Vagina (tissue), 2 donors: Measurements from ENCODE around the gene TOGARAM2.

ENCODE experiments used
- POLR2A ChIP-seq, 2 donors: fragments of 450-650 bp; IDR thresholded peaks; one replicate each; pipeline ENCODE4 v1.6.1; 2017; ENCODE audit warnings: antibody characterized with exemption in 2 of 2, mild to moderate bottlenecking in 2 of 2, moderate library complexity in 2 of 2
- TF ChIP-seq, protein P1 (sequence below), 3 experiments: fragments of 450-650 bp in 2 of 3; fragments of 200-600 bp in 1 of 3; sonication (generic) in 1 of 3; IDR thresholded peaks; one replicate each; pipeline ENCODE4 v1.5.1; 2017 to 2019; ENCODE audit warnings: antibody characterized with exemption in 3 of 3, mild to moderate bottlenecking in 2 of 3, moderate library complexity in 2 of 3

DNA sequence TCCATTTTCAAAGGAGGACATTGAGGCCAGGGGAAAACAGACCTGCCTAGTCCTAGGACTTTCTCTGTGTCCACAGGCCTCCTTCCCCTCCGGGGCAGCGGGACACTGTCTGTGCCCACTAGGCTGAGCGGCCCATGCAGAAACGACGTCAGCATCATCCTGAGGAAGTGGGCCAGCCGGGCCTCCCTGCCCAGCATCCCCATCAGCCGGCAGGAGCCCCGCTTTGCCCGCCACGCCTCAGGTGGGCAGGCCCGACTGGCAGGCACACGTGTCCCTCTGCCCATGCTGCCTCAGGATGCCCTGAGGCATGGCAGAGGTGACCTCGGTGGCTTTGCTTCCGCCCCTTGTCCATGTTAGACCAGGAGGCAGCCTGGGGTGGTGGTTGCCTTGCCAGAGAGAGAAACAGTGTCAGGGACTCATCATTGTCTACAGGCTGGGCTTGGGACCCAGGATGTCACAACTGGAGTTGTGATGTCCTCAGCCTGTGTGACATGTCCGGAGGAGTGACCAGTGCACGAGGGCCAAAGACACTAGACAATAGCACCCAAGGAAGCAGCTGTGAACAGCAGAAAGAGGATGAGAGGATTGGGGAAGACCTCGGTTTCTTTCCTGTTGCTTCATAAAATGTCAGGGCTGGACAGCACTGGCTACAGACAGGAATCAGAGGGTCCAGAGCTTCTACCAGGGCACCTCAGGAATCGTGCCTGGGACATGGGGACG is 36.8 kb downstream of the TOGARAM2 start:
- TF ChIP-seq POLR2A (IDR thresholded peaks at IDR 0.05): no peak
- TF ChIP-seq, protein P1, sequence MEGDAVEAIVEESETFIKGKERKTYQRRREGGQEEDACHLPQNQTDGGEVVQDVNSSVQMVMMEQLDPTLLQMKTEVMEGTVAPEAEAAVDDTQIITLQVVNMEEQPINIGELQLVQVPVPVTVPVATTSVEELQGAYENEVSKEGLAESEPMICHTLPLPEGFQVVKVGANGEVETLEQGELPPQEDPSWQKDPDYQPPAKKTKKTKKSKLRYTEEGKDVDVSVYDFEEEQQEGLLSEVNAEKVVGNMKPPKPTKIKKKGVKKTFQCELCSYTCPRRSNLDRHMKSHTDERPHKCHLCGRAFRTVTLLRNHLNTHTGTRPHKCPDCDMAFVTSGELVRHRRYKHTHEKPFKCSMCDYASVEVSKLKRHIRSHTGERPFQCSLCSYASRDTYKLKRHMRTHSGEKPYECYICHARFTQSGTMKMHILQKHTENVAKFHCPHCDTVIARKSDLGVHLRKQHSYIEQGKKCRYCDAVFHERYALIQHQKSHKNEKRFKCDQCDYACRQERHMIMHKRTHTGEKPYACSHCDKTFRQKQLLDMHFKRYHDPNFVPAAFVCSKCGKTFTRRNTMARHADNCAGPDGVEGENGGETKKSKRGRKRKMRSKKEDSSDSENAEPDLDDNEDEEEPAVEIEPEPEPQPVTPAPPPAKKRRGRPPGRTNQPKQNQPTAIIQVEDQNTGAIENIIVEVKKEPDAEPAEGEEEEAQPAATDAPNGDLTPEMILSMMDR (IDR thresholded peaks at IDR 0.05): no peak
